Measurements from ENCODE around the gene CASP4.

DNA sequence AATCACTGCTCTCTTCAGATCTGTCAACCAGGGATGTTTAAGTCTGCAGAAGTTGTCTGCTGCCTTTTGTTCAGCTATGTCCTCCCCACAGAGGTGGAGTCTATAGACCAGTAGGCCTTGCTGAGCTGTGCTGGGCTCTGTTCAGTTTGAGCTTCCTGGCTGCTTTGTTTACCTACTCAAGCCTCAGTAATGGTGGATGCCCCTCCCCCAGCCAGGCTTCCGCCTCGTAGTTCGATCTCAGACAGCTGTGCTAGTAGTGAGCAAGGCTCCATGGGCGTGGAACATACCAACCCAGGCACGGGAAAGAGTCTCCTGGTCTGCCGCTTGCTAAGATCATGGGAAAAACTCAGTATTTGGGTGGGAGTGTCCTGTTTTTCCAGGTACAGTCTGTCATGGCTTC is 42.5 kb downstream of the CASP4 start:
- TF ChIP-seq POLR2A (IDR thresholded peaks at IDR 0.05; ENCODE audit: low read depth, low read length) (no peak), RAD21 (IDR thresholded peaks at IDR 0.05; ENCODE audit: low read length) (no peak), CEBPB (IDR thresholded peaks at IDR 0.05; ENCODE audit: low read depth, low read length) (no peak)
- TF ChIP-seq, protein P1, sequence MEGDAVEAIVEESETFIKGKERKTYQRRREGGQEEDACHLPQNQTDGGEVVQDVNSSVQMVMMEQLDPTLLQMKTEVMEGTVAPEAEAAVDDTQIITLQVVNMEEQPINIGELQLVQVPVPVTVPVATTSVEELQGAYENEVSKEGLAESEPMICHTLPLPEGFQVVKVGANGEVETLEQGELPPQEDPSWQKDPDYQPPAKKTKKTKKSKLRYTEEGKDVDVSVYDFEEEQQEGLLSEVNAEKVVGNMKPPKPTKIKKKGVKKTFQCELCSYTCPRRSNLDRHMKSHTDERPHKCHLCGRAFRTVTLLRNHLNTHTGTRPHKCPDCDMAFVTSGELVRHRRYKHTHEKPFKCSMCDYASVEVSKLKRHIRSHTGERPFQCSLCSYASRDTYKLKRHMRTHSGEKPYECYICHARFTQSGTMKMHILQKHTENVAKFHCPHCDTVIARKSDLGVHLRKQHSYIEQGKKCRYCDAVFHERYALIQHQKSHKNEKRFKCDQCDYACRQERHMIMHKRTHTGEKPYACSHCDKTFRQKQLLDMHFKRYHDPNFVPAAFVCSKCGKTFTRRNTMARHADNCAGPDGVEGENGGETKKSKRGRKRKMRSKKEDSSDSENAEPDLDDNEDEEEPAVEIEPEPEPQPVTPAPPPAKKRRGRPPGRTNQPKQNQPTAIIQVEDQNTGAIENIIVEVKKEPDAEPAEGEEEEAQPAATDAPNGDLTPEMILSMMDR (conservative IDR thresholded peaks at IDR 0.05; ENCODE audit: low read depth, low read length) = no peak
